ENCODE data around the gene TGM1. TPM values are rescaled to one million over a fixed set of nuclear protein-coding genes. Genes with fewer than 3 reads are reported as not detected.
A peak's percentile ranks its signal among the peaks of the same experiment; 100 is the strongest.

Gene TGM1
- total RNA-seq, 1 donor from 2014 or later = 4.9 TPM

DNA sequence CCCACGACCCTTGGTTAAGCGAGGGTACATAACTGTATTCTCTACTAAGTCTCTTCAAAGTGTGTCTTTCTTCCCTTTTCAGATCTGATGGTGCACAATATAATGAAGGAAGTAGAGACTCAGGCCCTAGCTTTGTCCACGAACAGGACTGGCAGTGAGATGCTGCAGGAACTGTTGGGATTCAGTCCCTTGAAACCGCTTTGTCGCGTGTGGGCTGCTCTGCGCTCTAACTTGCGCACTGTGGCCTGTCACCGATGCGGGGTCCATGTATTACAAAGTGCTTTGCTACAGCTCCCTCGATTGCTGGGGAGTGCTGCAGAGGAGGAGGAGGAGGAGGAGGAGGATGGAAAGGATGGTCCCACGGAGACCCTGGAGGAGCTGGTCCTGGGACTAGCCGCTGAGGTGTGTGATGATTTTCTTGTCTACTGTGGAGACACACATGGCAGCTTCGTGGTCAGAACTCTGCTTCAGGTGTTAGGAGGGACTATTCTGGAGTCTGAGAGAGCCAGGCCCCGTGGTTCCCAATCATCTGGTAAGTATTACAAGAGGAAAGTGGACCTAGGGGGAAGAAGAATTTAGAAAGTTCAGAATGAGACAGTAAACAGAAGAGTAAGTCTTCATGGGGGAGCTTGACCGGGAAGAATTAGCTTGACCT is 37.5 kb upstream of the TGM1 start:
- no peaks in the 10 kb centered on the region for H3K36me3 ChIP-seq
- H3K79me2 ChIP-seq (ENCODE audit: low read depth) = peaks cover 17% of the 10 kb centered on the region
- Mint-ChIP-seq H3K27ac (no peak overlapping the region), H3K4me3 (peak overlapping the region; percentile 94), H3K36me3 (peaks cover 22% of the 10 kb centered on the region), H3K4me1 (peaks cover 25% of the 10 kb centered on the region), H3K27me3 (ENCODE audit: insufficient read depth, low read depth) (peaks cover 4% of the 10 kb centered on the region), H3K9me3 (no peaks in the 10 kb centered on the region)
- H3K4me1 ChIP-seq = peaks cover 16% of the 10 kb centered on the region
- no peaks in the 10 kb centered on the region for H3K9me3 ChIP-seq (ENCODE audit: low read depth)
- peak overlapping the region; percentile 91 for H3K4me3 ChIP-seq
- peaks cover 12% of the 10 kb centered on the region for H3F3A ChIP-seq (ENCODE audit: low read depth)
- peak overlapping the region; percentile 67 for H3K9ac ChIP-seq
- H3K27me3 ChIP-seq = no peaks in the 10 kb centered on the region
- no peak overlapping the region for H2AFZ ChIP-seq (replicated peaks)
- H3K27ac ChIP-seq = no peak overlapping the region
- no peak for DNase-seq (ENCODE audit: low spot score)
- H3K4me2 ChIP-seq = peak overlapping the region; percentile 86
- TF ChIP-seq EZH2phosphoT487 (IDR thresholded peaks at IDR 0.05) (no peak), EZH2 (IDR thresholded peaks at IDR 0.05) (no peak)
- TF ChIP-seq, protein P1, sequence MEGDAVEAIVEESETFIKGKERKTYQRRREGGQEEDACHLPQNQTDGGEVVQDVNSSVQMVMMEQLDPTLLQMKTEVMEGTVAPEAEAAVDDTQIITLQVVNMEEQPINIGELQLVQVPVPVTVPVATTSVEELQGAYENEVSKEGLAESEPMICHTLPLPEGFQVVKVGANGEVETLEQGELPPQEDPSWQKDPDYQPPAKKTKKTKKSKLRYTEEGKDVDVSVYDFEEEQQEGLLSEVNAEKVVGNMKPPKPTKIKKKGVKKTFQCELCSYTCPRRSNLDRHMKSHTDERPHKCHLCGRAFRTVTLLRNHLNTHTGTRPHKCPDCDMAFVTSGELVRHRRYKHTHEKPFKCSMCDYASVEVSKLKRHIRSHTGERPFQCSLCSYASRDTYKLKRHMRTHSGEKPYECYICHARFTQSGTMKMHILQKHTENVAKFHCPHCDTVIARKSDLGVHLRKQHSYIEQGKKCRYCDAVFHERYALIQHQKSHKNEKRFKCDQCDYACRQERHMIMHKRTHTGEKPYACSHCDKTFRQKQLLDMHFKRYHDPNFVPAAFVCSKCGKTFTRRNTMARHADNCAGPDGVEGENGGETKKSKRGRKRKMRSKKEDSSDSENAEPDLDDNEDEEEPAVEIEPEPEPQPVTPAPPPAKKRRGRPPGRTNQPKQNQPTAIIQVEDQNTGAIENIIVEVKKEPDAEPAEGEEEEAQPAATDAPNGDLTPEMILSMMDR (IDR thresholded peaks at IDR 0.05) = no peak
- no peaks in the 10 kb centered on the region for H4K20me1 ChIP-seq (ENCODE audit: low read depth)

DNA sequence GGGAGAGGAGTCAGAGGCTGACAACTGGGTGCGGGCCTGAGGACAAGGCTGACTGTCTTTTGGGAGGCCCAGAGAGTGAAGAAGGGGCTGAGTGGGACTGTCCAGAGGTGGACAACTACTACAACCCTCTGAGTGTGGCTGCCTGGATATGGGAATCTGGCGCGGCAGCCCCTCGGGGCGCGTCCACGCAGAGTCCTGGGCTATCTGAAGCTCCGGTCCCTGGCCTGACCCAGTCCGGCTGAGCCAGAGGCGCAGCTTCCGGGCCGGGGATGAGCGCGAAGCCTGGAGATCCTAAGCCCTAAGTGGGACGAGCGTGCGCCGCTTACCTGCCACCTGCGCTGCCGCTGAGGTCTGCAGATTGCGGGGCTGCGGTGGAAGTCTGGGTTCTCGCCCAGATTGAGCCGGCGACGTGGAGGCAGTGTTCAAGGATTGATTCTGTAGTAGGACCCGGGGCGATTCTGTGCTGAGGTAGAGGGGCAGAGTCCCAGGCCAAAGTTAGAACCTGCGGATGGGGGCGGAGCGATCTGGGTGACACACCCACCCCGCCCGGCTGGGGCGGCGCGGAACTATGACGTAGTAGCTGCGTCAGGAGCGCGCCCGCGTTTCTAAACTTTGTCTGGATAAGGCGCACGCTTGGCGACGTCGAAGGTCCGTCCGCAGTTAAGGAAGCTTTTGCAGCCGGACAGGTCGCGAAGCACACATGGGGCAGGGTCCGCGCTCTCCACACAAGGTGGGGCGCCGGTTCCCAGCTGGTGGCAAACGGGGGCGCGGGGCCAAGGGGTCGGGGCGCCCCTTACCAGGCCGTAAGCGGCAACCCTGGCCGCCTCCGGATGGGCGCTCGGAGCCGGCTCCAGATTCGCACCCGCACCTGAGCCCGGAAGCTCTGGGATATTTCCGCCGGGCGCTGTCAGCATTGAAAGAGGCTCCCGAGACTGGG is 36.5 kb upstream of the TGM1 start, which contains the start of the genes DHRS1 and NOP9:
TSS of gene DHRS1 (minus strand) at position 526 of the 937 bp plus-strand sequence. CDS start 674 bp downstream, outside the sequence.
TSS of gene NOP9 (plus strand) at position 596 of the 937 bp plus-strand sequence. CDS start at position 701, 105 bp downstream.
- H3K27ac ChIP-seq = peak within 1 kb of the TSS; percentile 30
- Mint-ChIP-seq H3K9me3 (no peaks in the 10 kb centered on the region), H3K4me3 (peak within 1 kb of the TSS; percentile 94), H3K36me3 (peaks cover 16% of the 10 kb centered on the region), H3K27me3 (ENCODE audit: insufficient read depth, low read depth) (peaks cover 4% of the 10 kb centered on the region), H3K4me1 (peaks cover 25% of the 10 kb centered on the region), H3K27ac (peak within 1 kb of the TSS; percentile 67)
- peak within 1 kb of the TSS; percentile 86 for H3K4me2 ChIP-seq
- H3K9me3 ChIP-seq (ENCODE audit: low read depth) = no peaks in the 10 kb centered on the region
- no peaks in the 10 kb centered on the region for H3K36me3 ChIP-seq
- peaks cover 12% of the 10 kb centered on the region for H3F3A ChIP-seq (ENCODE audit: low read depth)
- H3K27me3 ChIP-seq = no peaks in the 10 kb centered on the region
- DNase-seq (ENCODE audit: low spot score) = peak; percentile 96
- peak within 1 kb of the TSS; percentile 91 for H3K4me3 ChIP-seq
- H3K4me1 ChIP-seq = peaks cover 16% of the 10 kb centered on the region
- no peak for TF ChIP-seq EZH2 (IDR thresholded peaks at IDR 0.05)
- TF ChIP-seq EZH2phosphoT487 (IDR thresholded peaks at IDR 0.05) = no peak
- peak within 1 kb of the TSS; percentile 83 for H3K9ac ChIP-seq
- H4K20me1 ChIP-seq (ENCODE audit: low read depth) = no peaks in the 10 kb centered on the region
- H3K79me2 ChIP-seq (ENCODE audit: low read depth) = peaks cover 17% of the 10 kb centered on the region
- peak within 1 kb of the TSS; percentile 96 for H2AFZ ChIP-seq (replicated peaks)

DNA sequence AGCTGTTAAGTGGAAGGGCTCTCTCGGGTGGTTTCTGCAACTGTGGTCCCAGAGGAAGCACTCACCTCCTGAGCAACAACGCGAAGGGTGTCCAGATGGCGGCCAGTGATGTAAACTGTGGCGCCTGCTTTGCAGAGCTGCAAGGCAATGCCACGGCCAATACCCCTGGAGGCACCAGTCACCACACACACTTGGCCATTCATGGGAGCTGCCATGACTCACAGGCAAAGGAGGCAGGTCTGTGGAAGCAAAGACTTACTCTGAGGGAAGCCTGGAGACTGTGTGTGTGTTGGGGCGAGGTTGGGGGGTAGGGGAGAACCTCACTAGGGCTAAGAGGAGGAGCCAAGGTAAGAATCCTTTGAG is 35.9 kb upstream of the TGM1 start:
- Histone ChIP-seq H2AFZ (replicated peaks) (no peak overlapping the region), H3K79me2 (ENCODE audit: low read depth) (peaks cover 17% of the 10 kb centered on the region), H3K9ac (peak overlapping the region; percentile 83), H3K9me3 (ENCODE audit: low read depth) (no peaks in the 10 kb centered on the region), H3K4me3 (peak overlapping the region; percentile 91), H3K27ac (no peak overlapping the region), H3K36me3 (no peaks in the 10 kb centered on the region), H3F3A (ENCODE audit: low read depth) (peaks cover 12% of the 10 kb centered on the region), H3K4me1 (peaks cover 16% of the 10 kb centered on the region), H4K20me1 (ENCODE audit: low read depth) (no peaks in the 10 kb centered on the region), H3K27me3 (no peaks in the 10 kb centered on the region), H3K4me2 (peak overlapping the region; percentile 86)
- peaks cover 2% of the 10 kb centered on the region for H3K27me3 Mint-ChIP-seq (ENCODE audit: insufficient read depth, low read depth)
- no peaks in the 10 kb centered on the region for H3K9me3 Mint-ChIP-seq
- peak overlapping the region; percentile 48 for H3K27ac Mint-ChIP-seq
- peaks cover 25% of the 10 kb centered on the region for H3K4me1 Mint-ChIP-seq
- TF ChIP-seq EZH2phosphoT487 (IDR thresholded peaks at IDR 0.05) = no peak
- TF ChIP-seq, protein P1 (IDR thresholded peaks at IDR 0.05) = no peak
- TF ChIP-seq EZH2 (IDR thresholded peaks at IDR 0.05) = no peak
- no peak for DNase-seq (ENCODE audit: low spot score)
- peak overlapping the region; percentile 94 for H3K4me3 Mint-ChIP-seq
- peaks cover 10% of the 10 kb centered on the region for H3K36me3 Mint-ChIP-seq

Data from neural progenitor cell (in vitro differentiated cells).